Measurements from ENCODE around the gene GATB. TPM values are rescaled to one million over a fixed set of nuclear protein-coding genes. Genes with fewer than 3 reads are reported as not detected.

The GATB gene
- total and polyA plus RNA-seq, 2 donors (not counting 3 experiments of a cell fraction or from before 2014, with no cell fraction given), result 14.4 to 17.7 TPM

GRCh38 chr4:151744614-151745013, 16.2 kb downstream of the GATB start:
- no peaks in the 10 kb centered on the region for H3K79me2 ChIP-seq (ENCODE audit: control insufficient read depth, insufficient read depth, low read length)
- DNase-seq (ENCODE audit: low read depth, low spot score) (peak; percentile 51), FAIRE-seq (peak; percentile 77)
- no peak overlapping the region for H3K4me2 ChIP-seq (ENCODE audit: insufficient read depth, low read length)
- no peaks in the 10 kb centered on the region for H3K27me3 ChIP-seq (ENCODE audit: control insufficient read depth in 2 of 2, insufficient read depth in 2 of 2, low read length in 2 of 2)
- intact Hi-C loops (cut with micrococcal nuclease), result no loop called here
- H3K9ac ChIP-seq (replicated peaks; ENCODE audit: extremely low read depth, insufficient read depth, low read length), result peak overlapping the region; percentile 23
- no peaks in the 10 kb centered on the region for H3K9me1 ChIP-seq (replicated peaks; ENCODE audit: control insufficient read depth, extremely low read depth, insufficient read depth, low read length)
- no peak overlapping the region for H3K4me3 ChIP-seq (replicated peaks in 1 of 3; ENCODE audit: insufficient read depth in 1 of 3, low read depth in 1 of 3, low read length in 3 of 3)
- H3K27ac ChIP-seq (ENCODE audit: insufficient read depth, low read depth, low read length), result peak overlapping the region; percentile 66
- ChIA-PET POLR2A (no interaction called here), CTCF (interaction anchor here (0.6 to 2.1 kb wide), 2 partner anchors 11 to 92 kb away, joined by 4 to 5 read pairs; no protein-coding TSS in a partner anchor)
- no peaks in the 10 kb centered on the region for H3K36me3 ChIP-seq (ENCODE audit: control insufficient read depth in 2 of 2, extremely low read depth in 1 of 2, insufficient read depth in 2 of 2, low read length in 2 of 2)
- no TSS peak for BruUV-seq (replicated peaks)
- H3K4me1 ChIP-seq (ENCODE audit: control insufficient read depth, extremely low read depth, insufficient read depth, low read length), result peaks cover 8% of the 10 kb centered on the region
- H4K20me1 ChIP-seq (replicated peaks; ENCODE audit: control insufficient read depth, extremely low read depth, insufficient read depth, low read length), result no peaks in the 10 kb centered on the region
- TF ChIP-seq FOS (IDR thresholded peaks at IDR 0.05; ENCODE audit: borderline replicate concordance, insufficient read depth, low read length), result peak; percentile 75
- peak; percentile 91 for TF ChIP-seq JUN (IDR thresholded peaks at IDR 0.05; ENCODE audit: borderline replicate concordance, insufficient read depth, insufficient read length, low read depth)
- no peak for TF ChIP-seq GATA2 (IDR thresholded peaks at IDR 0.05; ENCODE audit: insufficient read depth, insufficient read length, low read depth, low read length)
- dilution Hi-C loops (cut with MboI; ENCODE audit: extremely low pct_ligation_motif_present, low sequenced_read_pairs), result no loop called here
- no peaks in the 10 kb centered on the region for H3K9me3 ChIP-seq (replicated peaks; ENCODE audit: control insufficient read depth, insufficient read depth, low read length)
- no peak overlapping the region for H2AFZ ChIP-seq (ENCODE audit: low read depth, low read length)

GRCh38 chr4:151743894-151744293, 16.9 kb downstream of the GATB start:
- no peaks in the 10 kb centered on the region for H3K36me3 ChIP-seq (ENCODE audit: control insufficient read depth in 2 of 2, extremely low read depth in 1 of 2, insufficient read depth in 2 of 2, low read length in 2 of 2)
- no peak for FAIRE-seq
- H3K9me3 ChIP-seq (replicated peaks; ENCODE audit: control insufficient read depth, insufficient read depth, low read length), result no peaks in the 10 kb centered on the region
- H3K9ac ChIP-seq (replicated peaks; ENCODE audit: extremely low read depth, insufficient read depth, low read length), result peak overlapping the region; percentile 23
- ChIA-PET CTCF (interaction anchor here (1.4 to 2.1 kb wide), 2 partner anchors 12 to 35 kb away, joined by 3 to 5 read pairs; no protein-coding TSS in a partner anchor), POLR2A (no interaction called here)
- BruUV-seq (replicated peaks), result no TSS peak
- H3K4me2 ChIP-seq (ENCODE audit: insufficient read depth, low read length), result no peak overlapping the region
- TF ChIP-seq, protein P1, sequence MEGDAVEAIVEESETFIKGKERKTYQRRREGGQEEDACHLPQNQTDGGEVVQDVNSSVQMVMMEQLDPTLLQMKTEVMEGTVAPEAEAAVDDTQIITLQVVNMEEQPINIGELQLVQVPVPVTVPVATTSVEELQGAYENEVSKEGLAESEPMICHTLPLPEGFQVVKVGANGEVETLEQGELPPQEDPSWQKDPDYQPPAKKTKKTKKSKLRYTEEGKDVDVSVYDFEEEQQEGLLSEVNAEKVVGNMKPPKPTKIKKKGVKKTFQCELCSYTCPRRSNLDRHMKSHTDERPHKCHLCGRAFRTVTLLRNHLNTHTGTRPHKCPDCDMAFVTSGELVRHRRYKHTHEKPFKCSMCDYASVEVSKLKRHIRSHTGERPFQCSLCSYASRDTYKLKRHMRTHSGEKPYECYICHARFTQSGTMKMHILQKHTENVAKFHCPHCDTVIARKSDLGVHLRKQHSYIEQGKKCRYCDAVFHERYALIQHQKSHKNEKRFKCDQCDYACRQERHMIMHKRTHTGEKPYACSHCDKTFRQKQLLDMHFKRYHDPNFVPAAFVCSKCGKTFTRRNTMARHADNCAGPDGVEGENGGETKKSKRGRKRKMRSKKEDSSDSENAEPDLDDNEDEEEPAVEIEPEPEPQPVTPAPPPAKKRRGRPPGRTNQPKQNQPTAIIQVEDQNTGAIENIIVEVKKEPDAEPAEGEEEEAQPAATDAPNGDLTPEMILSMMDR (IDR thresholded peaks at IDR 0.05; ENCODE audit: extremely low read depth in 1 of 2, insufficient read depth in 1 of 2, low read depth in 1 of 2, low read length in 2 of 2), result no peak
- TF ChIP-seq FOS (IDR thresholded peaks at IDR 0.05; ENCODE audit: borderline replicate concordance, insufficient read depth, low read length), result no peak
- no peak for TF ChIP-seq POLR2A (IDR thresholded peaks at IDR 0.05; ENCODE audit: low read depth, low read length)
- no peak for TF ChIP-seq MYC (IDR thresholded peaks at IDR 0.05; ENCODE audit: low read depth, low read length)
- no peak for TF ChIP-seq JUN (IDR thresholded peaks at IDR 0.05; ENCODE audit: borderline replicate concordance, insufficient read depth, insufficient read length, low read depth)
- TF ChIP-seq GATA2 (IDR thresholded peaks at IDR 0.05; ENCODE audit: insufficient read depth, insufficient read length, low read depth, low read length), result no peak
- TF ChIP-seq POLR2AphosphoS5 (IDR thresholded peaks at IDR 0.05; ENCODE audit: insufficient read depth, low read depth, low read length), result no peak
- TF ChIP-seq, protein P2, sequence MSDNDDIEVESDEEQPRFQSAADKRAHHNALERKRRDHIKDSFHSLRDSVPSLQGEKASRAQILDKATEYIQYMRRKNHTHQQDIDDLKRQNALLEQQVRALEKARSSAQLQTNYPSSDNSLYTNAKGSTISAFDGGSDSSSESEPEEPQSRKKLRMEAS (IDR thresholded peaks at IDR 0.05; ENCODE audit: insufficient read depth, insufficient read length), result no peak
- no peak for TF ChIP-seq EZH2 (IDR thresholded peaks at IDR 0.05; ENCODE audit: borderline replicate concordance, low read depth, low read length, severe bottlenecking)
- H3K4me3 ChIP-seq (replicated peaks in 1 of 3; ENCODE audit: insufficient read depth in 1 of 3, low read depth in 1 of 3, low read length in 3 of 3), result no peak overlapping the region
- no peak for DNase-seq (ENCODE audit: low read depth, low spot score)
- dilution Hi-C loops (cut with MboI; ENCODE audit: extremely low pct_ligation_motif_present, low sequenced_read_pairs), result no loop called here
- H4K20me1 ChIP-seq (replicated peaks; ENCODE audit: control insufficient read depth, extremely low read depth, insufficient read depth, low read length), result no peaks in the 10 kb centered on the region
- H3K4me1 ChIP-seq (ENCODE audit: control insufficient read depth, extremely low read depth, insufficient read depth, low read length), result peaks cover 8% of the 10 kb centered on the region
- intact Hi-C loops (cut with micrococcal nuclease), result no loop called here
- H2AFZ ChIP-seq (ENCODE audit: low read depth, low read length), result no peak overlapping the region
- H3K9me1 ChIP-seq (replicated peaks; ENCODE audit: control insufficient read depth, extremely low read depth, insufficient read depth, low read length), result no peaks in the 10 kb centered on the region
- no peaks in the 10 kb centered on the region for H3K79me2 ChIP-seq (ENCODE audit: control insufficient read depth, insufficient read depth, low read length)
- no peaks in the 10 kb centered on the region for H3K27me3 ChIP-seq (ENCODE audit: control insufficient read depth in 2 of 2, insufficient read depth in 2 of 2, low read length in 2 of 2)
- peak overlapping the region; percentile 66 for H3K27ac ChIP-seq (ENCODE audit: insufficient read depth, low read depth, low read length)
